ENCODE results near the gene GPC1. TPM values are rescaled to one million over a fixed set of nuclear protein-coding genes. Genes with fewer than 3 reads are reported as not detected.
"Not testable (repeated sequence)": the region's sequence is repeated elsewhere in the genome, so short reads cannot be mapped to it uniquely, and the experiment has no call there.

Gene GPC1
- total and polyA plus RNA-seq, 11 donors: 131 to 316 (median 193) TPM

GRCh38 chr2:240491483-240491882, 56.0 kb downstream of the GPC1 start:
- Histone ChIP-seq H3K4me3 (no peak overlapping the region), H3K27ac (no peak overlapping the region), H3K4me1 (no peaks in the 10 kb centered on the region), H3K36me3 (peaks cover 0 to 3% (median 0%) of the 10 kb centered on the region in 9 donors), H3K9me3 (peaks cover 0 to 65% (median 39%) of the 10 kb centered on the region in 12 donors), H3K27me3 (no peaks in the 10 kb centered on the region)
- WGBS, 4 donors: 71 to 88% (median 77%) methylated on average over 2 of the region's 2 CpGs
- no peak for ATAC-seq
- TF ChIP-seq CTCF (IDR thresholded peaks at IDR 0.05) (no peak), POLR2A (IDR thresholded peaks at IDR 0.05) (no peak)
- intact Hi-C loops (cut with DNase I): no loop called here
- DNase-seq: no peak

- Histone ChIP-seq H3K4me3 (no peak overlapping the region), H3K4me1 (no peaks in the 10 kb centered on the region), H3K9me3 (peaks cover 0 to 37% (median 22%) of the 10 kb centered on the region in 12 donors), H3K27me3 (no peaks in the 10 kb centered on the region), H3K27ac (no peak overlapping the region), H3K36me3 (peaks cover 0 to 23% (median 0%) of the 10 kb centered on the region in 9 donors)
- 83 to 98% (median 93%) methylated on average over 1 of the region's 1 CpG for WGBS, 4 donors
- ATAC-seq (no peak), DNase-seq (peak in 1 of 5 donors; percentile 28)
- intact Hi-C loops (cut with DNase I): no loop called here
- TF ChIP-seq POLR2A (IDR thresholded peaks at IDR 0.05): no peak
- no peak for TF ChIP-seq CTCF (IDR thresholded peaks at IDR 0.05)
These were observed 58.8 kb downstream of the GPC1 start for GRCh38 chr2:240494194-240494793.

DNA sequence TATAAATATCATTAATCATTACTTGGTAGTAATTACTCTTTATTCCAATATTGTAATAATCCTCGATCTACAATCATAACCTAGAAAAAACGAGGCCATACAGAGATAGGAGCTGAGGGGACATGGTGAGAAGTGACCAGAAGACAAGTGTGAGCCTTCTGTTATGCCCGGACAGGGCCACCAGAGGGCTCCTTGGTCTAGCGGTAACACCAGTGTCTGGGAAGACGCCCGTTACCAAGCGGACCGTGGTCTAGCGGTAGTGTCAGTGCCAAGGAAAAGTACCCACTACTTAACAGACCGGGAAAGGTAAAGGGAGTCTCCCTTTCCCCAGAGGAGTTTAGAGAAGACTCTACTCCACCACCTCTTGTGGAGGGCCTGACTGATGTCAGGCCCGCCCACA, 59.5 kb downstream of the GPC1 start:
- TF ChIP-seq CTCF (IDR thresholded peaks at IDR 0.05): peak in 8 of 12 donors; percentile 5 to 40 (median 26)
- WGBS, 4 donors: 72 to 91% (median 80%) methylated on average over 11 of the region's 11 CpGs
- Histone ChIP-seq H3K9me3 (peaks cover 0 to 31% (median 16%) of the 10 kb centered on the region in 12 donors), H3K36me3 (peaks cover 0 to 28% (median 0%) of the 10 kb centered on the region in 9 donors)
- ATAC-seq; H3K4me3 ChIP-seq; H3K27ac ChIP-seq; intact Hi-C loops (cut with DNase I); H3K27me3 ChIP-seq; H3K4me1 ChIP-seq: not testable (repeated sequence)
- DNase-seq: peak in 1 of 5 donors; percentile 45

- peaks cover 0 to 34% (median 0%) of the 10 kb centered on the region in 9 donors for H3K36me3 ChIP-seq
- H3K9me3 ChIP-seq: peaks cover 0 to 11% (median 5%) of the 10 kb centered on the region in 12 donors
- H3K27me3 ChIP-seq; H3K4me3 ChIP-seq; ATAC-seq; H3K4me1 ChIP-seq; intact Hi-C loops (cut with DNase I); H3K27ac ChIP-seq: not testable (repeated sequence)
- WGBS, 4 donors: 97 to 98% (median 98%) methylated on average over 7 of the region's 7 CpGs
- peak in 1 of 5 donors; percentile 4 for DNase-seq
- peak in 3 of 12 donors; percentile 10 to 21 (median 12) for TF ChIP-seq CTCF (IDR thresholded peaks at IDR 0.05)
These were observed 61.6 kb downstream of the GPC1 start for GRCh38 chr2:240497082-240497481.

Measured in heart left ventricle (tissue), 16 donors.